Placental pericyte (primary cell): ENCODE measurements around the gene SNTB2. TPM values are rescaled to one million over a fixed set of nuclear protein-coding genes. Genes with fewer than 3 reads are reported as not detected.

Experiments
- small RNA-seq: library from RNA; depleted of rRNA; stranded (forward); fragments of <200 nt; gene quantifications from one replicate; pipeline ENCODE3, GENCODE V24; 2012; ENCODE audit warnings: low replicate concordance
- total RNA-seq: library from RNA; depleted of rRNA; stranded (reverse); fragments of >200 nt; gene quantifications from 2 replicates; pipeline ENCODE4 v1.2.3, GENCODE V29; 2012

The SNTB2 gene
- 12.7 and 39.2 TPM in 2 replicates for total RNA-seq

GRCh38 chr16:69186642-69187445 is at the start of gene SNTB2:
Gene SNTB2 (plus strand): TSS chr16:69187164. CDS start chr16:69187167, 3 bp downstream.

GRCh38 chr16:69310653-69311532 is 123.9 kb downstream of the SNTB2 start, which contains the start of gene VPS4A:
Gene VPS4A (plus strand): TSS chr16:69311350. CDS start chr16:69311512, 162 bp downstream.

GRCh38 chr16:69330286-69331109 is 143.5 kb downstream of the SNTB2 start, which contains the start of gene PDF:
Gene PDF (minus strand): TSS chr16:69330588. CDS start chr16:69330570, 18 bp downstream.

GRCh38 chr16:69339289-69340094 is 152.5 kb downstream of the SNTB2 start, which contains the start of the genes COG8 and NIP7:
Gene COG8 (minus strand): TSS chr16:69339564. CDS start chr16:69339552, 12 bp downstream.
Gene NIP7 (plus strand): TSS chr16:69339772. CDS start chr16:69339830, 58 bp downstream.

GRCh38 chr16:69351309-69352027 is 164.5 kb downstream of the SNTB2 start, which contains the start of gene TMED6:
Gene TMED6 (minus strand): TSS chr16:69351786. CDS start chr16:69351753, 33 bp downstream.

Small RNA genes within 50 kb of the gene (small RNA-seq; reads per million reads assigned to genes)
- gene RF00019 (not detected), gene RNU6-22P (0.94 reads per million, percentile 42 among the genes with 10 or more reads in this experiment)

Other genes starting within 250 kb of the SNTB2 start
- gene HAS3, start 81.5 kb upstream of the SNTB2 start, total RNA-seq, result under 0.01 and 0.29 TPM in 2 replicates
- 42.9 and 81.0 TPM in 2 replicates for gene CHTF8, start 54.6 kb upstream of the SNTB2 start, total RNA-seq
- gene UTP4, start 54.5 kb upstream of the SNTB2 start, total RNA-seq, result 23.0 and 29.8 TPM in 2 replicates
- 25.4 and 41.8 TPM in 2 replicates for gene VPS4A, start 124.2 kb downstream of the SNTB2 start, total RNA-seq
- 15.1 and 20.5 TPM in 2 replicates for gene PDF, start 143.4 kb downstream of the SNTB2 start, total RNA-seq
- gene COG8, start 152.4 kb downstream of the SNTB2 start, total RNA-seq, result 24.9 and 44.1 TPM in 2 replicates
- 18.8 and 45.2 TPM in 2 replicates for gene NIP7, start 152.6 kb downstream of the SNTB2 start, total RNA-seq
- 0.44 TPM in 1 of 2 replicates, not detected in the other for gene TMED6, start 164.6 kb downstream of the SNTB2 start, total RNA-seq
- gene TERF2, start 198.8 kb downstream of the SNTB2 start, total RNA-seq, result 9.8 and 12.9 TPM in 2 replicates
- gene CYB5B, start 237.5 kb downstream of the SNTB2 start, total RNA-seq, result 74.8 and 184 TPM in 2 replicates